Activated T-cell treated with anti-CD3 and anti-CD28 coated beads for 4 hours (primary cell): Measurements from ENCODE around the gene S100A9.

ENCODE experiments used
- DNase-seq: peaks from one replicate; pipeline ENCODE4 v3.0.0-alpha.2; 2020

Gene S100A9

DNA sequence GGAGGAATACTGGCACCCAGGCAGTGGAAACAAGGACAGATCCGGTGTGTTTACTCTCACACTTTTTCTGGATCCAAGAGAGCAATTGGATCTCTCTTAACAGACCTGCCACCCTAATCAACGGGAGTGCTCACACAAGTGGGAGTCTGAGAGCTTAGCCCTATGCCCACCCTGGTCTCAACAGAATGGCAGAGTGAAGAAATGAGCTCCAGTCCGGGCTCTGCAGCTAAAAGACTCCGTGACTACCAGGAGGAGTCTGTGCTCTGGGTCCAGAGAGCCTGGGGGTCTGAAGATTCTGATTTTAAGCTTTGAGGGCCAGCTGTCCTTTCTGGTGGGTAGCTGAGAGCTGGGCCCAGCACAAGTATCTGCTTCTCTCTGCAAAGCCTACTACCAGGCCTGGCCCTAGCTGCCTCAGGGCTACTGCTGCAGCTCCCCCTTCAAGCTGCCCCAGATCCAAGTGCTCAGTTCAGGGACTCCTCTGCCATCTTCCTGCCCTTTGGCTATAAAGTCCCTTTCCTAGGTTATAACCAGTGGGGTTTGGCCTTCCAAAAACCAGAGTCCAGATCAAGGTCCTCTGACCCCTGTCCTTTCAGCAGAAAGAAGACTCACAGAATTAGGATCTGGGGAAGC, 3.9 kb downstream of the S100A9 start:
- DNase-seq: no peak

DNA sequence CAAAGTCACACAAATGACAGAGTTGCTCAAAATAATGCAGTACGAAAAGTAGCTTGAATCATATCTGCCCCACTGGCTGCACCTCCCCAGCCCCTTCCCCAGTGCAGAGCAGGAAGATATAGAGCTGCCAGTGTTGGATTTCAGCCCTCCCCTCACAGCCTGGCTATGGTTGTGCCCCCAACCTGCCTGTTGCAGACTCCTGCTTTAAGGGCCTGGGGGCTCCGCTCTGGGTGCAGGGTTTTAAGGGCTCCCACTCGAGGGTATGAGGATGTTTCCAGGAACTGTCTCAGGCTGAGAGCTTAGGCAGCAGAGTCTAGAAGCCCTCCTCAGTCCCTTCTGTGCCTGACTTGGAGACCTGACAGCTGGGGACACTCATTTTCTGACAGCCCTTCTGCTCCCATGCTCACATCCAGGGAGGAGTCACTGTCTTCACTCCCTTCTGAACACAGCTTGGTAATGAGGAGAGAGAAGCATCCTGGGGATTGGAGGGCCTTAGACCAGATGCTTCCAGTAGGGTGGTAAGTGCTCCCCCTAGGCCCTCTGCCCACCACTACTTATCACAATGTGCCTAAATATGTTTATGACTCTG, 4.6 kb downstream of the S100A9 start:
- DNase-seq: no peak

DNA sequence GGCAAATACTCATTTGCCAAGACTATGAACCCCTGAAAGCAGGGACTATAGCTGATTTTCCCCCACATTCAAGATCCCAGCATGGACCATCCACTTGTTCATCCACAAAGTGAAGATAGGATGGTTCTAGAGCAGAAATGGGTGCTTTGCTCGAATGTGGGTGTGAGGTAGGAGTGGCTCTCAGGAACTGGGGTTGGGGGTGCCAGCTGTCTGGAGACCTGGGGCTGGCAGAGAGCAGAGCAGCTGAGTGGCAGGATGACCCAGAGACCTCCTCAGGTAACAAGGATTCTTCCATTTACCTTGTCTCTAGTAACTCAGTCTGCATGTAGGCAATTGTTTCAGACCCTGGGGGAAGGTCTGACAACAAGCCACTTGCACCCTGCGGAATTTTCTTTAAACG, 6.0 kb downstream of the S100A9 start:
- no peak for DNase-seq

DNA sequence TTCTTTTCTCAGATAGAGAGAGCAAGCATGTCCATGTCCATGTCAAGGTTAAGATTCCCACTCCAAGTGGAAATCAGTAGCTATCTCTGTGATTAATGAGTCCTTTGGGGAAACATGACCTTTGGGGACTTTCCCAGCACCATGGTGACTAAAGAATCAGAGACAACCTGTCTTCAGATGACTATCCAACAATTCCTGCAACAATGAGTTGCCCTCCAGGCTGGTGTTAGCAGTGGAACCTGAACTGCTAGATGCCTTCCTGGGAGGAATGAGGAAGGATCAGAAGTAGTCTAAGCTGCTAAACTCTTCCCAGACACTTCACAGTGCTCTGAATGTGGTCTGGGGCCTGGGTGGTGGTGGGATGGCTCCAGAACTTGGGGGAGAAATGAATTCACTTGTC, 6.5 kb downstream of the S100A9 start:
- DNase-seq: no peak

DNA sequence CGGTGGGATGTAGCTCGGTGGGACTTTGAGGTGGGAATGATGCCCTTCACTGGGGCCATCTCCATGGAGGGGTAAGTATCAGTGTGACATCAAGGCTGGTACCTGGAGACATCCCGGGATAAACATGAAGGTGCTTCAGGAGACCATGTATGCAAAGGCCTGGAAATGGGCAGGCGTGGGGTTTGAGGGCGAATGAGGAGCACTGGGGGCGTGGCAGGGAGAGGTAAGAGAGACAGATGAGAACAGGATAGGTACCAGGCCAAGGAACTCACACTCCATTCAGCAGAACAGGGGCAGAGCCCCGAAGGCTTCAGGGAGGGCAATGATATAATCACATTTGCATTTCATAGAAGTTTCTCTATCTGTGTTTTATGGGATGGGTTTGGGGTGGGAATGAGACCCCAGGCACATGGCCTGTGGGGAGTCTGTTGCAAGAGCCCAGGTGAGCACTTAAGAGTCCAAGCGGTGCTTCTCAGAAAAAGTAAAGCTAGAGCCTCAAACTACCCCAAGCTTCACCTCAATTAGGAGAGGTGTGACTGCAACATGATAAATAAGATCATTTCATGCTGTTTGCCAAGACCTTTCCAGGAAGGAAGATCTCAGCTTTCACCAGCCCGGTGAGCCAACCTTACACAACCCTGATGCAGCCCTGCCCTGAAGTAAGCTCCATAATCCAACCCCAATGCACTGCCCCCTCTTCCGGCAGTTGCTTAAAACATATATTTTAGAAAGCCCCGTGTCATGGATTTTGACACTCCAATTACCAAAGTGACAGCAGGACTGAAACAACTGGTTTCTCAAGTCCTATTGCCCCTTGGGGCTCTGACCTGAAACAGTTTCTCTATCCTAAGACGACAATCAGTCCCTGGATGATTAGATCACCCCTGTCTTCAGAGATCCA, 7.4 kb downstream of the S100A9 start:
- no peak for DNase-seq

DNA sequence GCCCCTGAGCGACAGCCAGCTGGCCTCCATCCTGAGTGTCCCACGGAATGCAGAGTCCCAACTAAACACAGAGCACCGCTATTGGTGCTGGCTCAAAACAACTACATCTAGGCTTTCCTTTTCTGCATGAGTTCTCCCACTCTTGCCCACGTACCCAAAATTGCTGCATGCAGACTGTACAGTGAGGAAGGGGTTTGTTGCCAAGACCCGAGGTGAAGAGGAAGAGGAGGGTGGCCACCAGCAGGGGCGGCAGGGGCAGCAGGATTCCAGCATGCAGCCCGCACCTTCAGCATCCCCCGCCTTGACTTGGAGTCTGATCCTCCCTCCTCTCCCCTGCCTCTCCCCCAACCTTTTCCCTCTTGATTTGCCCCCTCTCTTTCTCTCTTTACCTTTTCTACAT, 8.0 kb downstream of the S100A9 start:
- no peak for DNase-seq

DNA sequence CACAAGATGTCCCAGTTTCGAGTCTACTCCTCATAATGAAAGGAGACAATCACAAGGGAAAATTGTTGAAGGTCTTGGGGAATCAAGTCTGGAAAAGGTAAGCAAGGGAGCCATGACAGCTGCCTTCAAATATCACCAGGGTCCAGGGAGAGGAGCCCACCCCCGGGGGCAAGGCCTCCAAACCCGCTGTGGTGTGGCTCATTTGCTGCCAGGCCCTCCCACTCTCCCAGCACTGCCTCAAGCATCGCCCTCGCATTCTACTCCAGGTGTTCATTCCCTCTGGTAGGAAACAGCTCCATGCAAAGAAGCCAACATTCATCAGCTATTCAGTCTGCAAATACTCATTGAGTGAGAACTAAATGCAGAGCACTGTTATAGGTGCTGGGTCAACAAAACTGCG, 8.6 kb downstream of the S100A9 start:
- no peak for DNase-seq

DNA sequence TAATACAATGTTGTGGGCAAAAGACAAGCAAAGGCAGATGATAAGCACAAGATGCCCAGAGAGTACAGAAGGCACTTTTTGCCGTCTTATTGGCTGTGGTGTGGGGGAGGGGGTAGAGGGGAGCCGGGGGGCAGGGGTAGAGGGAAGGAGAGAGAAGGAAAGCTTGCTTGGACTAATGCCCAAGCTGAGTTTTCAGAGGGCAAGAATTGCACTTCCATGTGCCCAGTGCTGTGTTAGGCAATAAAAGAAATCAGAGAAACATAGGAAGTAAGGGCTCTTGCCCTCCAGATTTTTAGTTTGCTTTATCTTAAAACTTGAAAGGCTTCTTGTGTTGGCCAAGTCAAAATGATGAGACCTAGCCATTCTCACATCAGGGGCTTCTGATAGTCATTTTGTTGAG, 9.4 kb downstream of the S100A9 start:
- no peak for DNase-seq

DNA sequence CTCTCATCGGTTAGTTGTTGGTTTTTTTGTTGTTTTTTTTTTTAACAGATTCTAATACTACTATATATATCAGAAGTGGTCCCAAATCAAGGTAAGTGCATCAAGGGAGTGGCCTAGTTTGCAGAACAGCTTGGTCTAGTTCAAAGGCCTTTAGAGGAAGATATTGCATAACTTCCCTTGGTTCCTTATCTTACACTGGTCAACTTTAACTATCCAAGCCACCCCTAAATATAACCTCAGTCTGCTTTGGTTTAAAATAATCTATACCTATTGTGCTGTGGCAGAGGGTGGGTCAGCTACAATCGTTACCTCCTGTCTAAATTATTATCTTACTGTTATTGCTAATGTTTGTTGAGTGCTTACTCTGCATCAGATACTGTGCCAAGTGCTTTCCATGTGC, 10.8 kb downstream of the S100A9 start:
- no peak for DNase-seq

DNA sequence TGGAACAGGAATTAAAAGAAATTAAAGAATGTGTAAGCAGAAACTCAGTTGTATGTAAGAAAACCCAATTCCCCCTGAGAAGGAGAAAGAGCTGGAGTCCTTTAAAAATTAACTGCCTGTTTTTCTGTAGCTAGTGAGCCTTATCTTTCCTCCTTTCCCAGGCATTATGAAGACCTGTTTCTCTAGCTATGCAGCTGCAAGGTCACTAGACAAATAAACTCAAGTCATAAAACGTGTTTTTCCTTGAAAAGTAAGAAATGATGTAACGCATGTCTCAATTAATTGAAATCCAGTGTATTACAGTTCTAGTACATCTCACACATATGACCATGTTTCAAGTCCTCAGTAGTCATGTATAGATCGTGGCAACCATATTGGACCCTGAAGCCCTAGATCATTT, 12.5 kb downstream of the S100A9 start:
- DNase-seq: no peak

DNA sequence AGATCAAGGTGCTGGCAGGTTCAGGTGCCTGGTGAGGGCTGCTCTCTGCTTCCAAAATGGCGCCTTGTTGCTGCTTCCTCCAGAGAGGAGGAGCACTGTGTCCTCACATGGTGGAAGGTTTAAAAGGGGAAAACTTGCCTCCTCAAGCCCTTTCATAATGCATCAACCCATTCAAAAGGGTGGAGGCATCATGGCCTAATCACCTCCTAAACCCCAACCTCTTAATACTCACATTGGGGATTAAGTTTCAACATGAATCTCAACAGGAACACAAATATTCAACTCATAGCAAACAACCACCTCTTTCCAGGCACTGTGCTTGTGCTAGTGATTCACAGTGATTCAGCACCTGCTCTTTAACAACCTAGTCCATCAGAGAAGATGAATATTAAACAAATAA, 13.6 kb downstream of the S100A9 start:
- DNase-seq: no peak

DNA sequence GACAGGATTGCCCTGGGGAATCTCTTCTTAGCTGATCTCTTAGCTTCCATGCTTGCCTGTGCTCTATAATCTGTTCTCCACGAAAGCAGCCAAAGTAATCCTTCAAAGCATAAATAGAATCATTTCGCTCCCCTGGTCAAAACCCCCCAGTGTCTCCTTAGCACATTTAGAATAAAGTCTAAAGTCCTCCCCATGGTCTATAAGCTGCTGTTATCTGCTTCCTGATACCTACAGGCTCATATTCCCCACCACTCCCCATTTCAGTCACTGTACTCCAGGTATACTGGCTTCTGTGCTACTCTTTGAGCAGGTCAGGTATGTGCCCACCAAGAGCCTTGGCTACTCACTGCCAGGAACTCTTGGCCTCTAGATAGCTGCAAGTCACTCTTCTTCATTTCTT, 14.9 kb downstream of the S100A9 start:
- no peak for DNase-seq

DNA sequence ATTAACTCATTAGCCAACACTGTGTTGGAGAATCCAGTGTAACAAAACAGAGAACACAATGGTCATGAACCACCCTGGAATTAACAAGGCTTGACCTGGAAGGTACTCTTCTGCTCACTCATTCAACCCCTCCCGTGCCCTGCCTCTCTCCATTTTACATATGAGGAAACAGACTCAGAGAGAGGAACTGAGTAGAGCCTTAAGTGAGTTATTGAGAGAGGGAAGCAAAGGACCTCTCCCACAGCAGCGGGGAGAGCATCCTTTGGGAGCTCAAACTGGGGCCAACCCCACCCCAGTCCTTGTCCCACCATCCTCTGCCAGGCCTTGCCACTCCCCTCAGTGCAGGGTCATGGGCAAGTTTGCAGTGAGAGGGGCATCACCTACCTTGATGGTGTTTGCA, 16.4 kb downstream of the S100A9 start:
- no peak for DNase-seq

DNA sequence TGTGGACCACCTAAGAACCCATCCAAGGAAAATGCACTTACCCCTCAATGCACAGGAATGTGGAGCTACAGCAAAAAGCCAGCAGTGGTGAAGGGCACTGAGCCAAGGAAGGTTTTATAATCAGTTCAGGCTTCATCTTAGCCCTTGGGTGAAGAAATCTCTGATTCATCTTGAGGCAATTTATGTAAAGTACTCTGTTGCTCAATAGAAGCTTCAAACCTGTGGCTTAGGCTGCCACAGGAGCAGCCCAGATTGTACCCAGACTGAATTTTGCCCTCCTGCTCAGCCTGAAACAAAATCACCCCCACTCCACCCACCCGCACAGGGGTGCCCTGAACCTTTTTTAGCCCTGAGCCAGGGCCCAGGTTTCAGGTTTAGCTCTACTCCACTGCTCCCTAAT, 17.9 kb downstream of the S100A9 start, which contains the start of gene S100A12:
S100A12 (minus strand) TSS at position 111 of the 400 bp plus-strand sequence. CDS start 1,029 bp downstream, outside the sequence.
- DNase-seq: no peak

DNA sequence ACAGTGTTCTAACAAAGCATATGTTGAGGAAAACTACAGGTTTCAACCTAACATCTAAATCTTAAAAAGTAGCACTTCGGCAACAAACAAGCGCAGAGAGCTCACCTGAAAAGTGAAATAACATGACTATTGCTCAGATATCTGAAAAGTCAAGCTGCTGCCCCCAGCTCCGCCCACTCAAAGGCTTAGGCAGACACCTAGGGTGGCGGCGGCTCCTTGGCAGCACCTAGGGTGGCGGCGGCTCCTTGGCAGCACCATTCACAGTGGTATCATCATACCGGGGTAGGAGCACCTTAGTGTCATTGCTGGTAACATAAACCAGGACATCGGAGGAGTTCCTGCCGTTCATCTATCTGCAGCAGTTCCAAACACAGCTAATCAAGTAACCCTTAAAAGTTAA, 21.9 kb downstream of the S100A9 start:
- DNase-seq: no peak

DNA sequence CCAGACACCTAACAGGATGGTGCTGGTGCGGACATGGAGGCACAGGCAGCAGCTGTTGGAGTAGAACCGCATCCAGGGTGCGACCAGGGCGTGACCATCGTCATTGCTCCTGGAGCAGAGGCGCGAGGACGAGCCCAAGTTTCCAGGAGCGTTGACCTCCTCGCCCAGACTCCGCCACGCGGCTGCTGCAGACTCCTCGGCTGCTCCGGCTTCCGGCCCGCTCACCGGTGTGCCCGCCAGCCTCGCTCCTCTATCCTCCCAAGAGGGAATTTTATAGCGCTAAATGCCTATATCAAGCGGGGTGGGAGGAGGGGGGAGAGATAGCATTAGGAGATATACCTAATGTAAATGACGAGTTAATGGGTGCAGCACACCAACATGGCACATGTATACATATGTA, 23.1 kb downstream of the S100A9 start:
- DNase-seq: no peak

DNA sequence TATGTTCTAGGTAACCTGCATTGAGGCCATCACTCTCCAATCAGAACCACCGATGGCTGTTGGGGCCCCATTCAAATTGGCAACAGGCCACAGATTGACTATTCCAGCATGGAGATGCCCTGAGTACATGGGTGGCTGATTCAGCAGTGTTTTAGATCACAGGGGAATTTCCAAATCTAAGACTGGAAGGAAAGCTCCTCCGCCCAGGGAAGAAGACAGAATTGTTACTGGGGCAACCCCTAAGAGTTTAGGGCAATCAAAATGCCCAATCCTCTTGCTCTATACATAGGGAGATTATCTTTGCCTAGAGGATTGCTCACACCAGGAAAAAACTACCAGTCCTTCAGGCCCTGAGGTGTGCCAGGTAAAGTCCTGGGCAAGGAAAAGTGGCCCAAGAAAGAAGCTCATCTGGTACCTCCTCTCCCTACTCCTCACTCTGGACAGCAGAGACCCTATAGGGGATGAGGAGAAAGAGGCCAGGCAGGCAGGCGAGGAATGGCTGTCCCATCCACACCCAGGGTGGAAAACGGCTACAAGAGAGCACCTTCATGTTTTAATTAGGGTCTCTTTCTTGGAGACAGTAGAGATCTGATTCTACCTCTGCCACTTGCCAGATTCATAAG, 27.4 kb downstream of the S100A9 start:
- DNase-seq: no peak

DNA sequence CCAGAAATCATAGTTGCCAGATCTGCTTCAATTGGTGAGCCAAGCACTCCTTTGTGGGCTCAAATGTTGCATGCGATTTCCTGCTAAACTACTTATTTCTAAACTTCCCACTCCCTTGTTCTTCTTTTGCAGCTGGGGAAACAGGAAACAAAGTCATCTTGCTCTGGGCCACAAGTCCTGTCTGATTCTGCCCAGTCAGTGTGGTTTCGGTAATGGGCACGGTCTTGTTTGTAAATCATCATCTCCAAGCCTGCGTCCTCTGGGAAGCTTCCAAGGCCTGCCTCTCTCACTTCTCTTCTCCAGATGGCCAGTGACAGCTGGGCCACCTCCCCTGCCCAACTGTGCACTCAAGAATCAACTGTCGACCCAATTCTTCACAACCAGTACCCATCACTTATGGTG, 28.8 kb downstream of the S100A9 start:
- no peak for DNase-seq

DNA sequence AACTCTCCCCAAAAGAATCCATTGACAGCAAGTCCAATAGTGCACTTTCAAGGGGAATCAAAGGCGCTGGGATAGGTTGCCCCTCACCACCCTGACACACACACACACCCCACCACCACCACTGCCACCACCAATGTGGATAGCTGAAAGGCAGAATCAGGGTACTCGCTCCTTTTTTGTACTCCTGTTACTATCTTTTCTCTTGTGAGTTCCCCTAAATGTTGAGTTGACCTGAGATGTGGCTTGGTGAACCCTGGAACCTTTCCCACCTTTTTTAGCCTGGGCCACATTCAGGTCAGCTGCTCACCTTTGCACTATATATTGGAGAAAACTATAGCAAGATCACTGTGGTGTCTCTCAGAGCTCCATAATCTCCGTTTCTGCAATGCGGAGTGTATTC, 29.3 kb downstream of the S100A9 start:
- no peak for DNase-seq

DNA sequence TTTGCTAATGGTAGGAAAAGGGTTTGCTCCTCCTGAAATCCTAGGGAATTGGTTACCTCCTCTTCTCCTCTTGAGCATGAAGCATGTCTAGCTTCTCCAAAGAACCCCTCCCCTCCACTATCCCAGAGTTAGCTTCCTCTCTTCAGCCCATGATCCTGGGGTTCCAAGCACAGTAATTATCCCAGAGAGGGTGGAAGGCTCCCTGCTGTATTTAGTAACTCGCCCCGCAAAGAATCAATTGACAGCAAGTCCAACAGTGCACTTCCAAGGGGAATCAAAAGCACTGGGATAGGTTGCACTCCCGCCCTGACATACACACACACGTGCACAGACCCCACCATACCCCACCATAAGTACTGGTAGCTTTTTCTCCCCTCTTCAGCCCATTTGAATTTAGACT, 30.1 kb downstream of the S100A9 start:
- no peak for DNase-seq

DNA sequence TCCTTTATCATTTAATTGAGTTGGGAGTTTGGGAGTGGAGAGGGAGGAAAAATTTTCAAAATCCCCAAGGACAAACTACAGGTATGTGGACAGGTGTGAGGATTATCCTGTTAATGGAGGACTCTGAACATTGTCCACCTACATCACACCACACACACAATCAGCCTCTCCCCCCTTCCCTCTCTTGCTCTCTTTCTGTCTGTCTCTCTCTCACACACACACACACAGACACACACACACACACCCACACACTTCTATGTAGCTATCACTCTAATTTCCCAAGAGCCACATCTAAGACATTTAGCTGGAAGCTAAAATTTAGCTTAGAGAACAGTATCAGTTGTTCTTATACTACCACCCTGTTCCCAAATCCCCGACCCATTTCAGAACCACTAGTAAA, 31.7 kb downstream of the S100A9 start:
- DNase-seq: no peak

DNA sequence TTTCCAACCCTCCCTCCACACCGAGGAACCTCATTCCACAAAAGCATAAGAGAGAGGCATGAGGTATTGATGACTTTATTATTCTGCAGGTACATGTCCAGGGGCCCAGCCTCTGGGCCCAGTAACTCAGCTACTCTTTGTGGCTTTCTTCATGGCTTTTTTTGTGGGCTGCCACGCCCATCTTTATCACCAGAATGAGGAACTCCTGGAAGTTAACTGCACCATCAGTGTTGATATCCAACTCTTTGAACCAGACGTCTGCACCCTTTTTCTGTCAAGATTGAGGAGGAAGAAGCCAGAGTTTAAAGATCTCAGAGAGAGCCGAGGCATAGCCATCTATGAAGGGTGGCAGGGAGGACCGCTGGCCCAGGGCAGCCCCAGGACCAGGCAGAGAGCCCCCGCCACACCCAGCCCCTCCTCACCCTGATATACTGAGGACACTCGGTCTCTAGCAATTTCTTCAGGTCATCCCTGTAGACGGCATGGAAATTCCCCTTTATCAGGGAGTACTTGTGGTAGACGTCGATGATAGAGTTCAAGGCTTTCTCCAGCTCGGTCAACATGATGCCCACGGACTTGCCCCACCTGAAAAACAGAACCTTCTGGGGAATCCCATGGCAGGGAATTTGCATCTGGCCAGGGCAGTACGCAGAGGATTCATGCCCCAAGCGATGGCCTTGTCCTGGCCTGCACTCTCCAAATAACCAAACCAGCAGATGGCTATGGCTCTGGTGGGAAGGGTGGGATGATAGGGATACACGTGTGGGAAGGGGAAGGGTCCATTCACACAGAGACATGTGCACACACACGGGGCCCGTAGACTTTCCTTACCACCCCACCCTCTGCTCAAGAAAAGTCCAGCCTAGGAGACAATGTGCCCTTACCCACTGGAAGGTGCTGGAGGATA, 32.6 kb downstream of the S100A9 start:
- DNase-seq: no peak
